PC-9 (cell line): ENCODE measurements around the gene HHAT. TPM values are rescaled to one million over a fixed set of nuclear protein-coding genes. Genes with fewer than 3 reads are reported as not detected.
A peak's percentile ranks its signal among the peaks of the same experiment; 100 is the strongest.

Experiments
- BruUV-seq: library from RNA; stranded (reverse); fragments of 400-500 nt; replicated peaks from 2 replicates; lab custom pipeline; 2021; lab: Mats Ljungman, UMichigan
- CTCF ChIA-PET: fragments of 300-600 bp; sonication (Branson Sonifier 250); formaldehyde crosslinking; loops from one replicate; lab custom pipeline; 2022; ENCODE audit warnings: antibody characterized with exemption; lab: Charles Lee
- POLR2A ChIA-PET: fragments of 300-600 bp; sonication (Branson Sonifier 250); formaldehyde crosslinking; loops from one replicate; lab custom pipeline; 2022; ENCODE audit warnings: antibody characterized with exemption; ENCODE audit not compliant: unreplicated experiment; lab: Charles Lee
- DNase-seq, 2 experiments: peaks; one replicate each; pipeline versions ENCODE4 v3.0.0 to v3.0.0-alpha.2; 2015 to 2022; ENCODE audit warnings: mixed read lengths in 1 of 2
- H2AFZ ChIP-seq: fragments of 200-600 bp; sonication (generic); 2 replicates; pipeline ENCODE4 v1.8.1; 2017; ENCODE audit warnings: antibody characterized with exemption
- H3F3A ChIP-seq: fragments of 200-600 bp; sonication (generic); 2 replicates; pipeline ENCODE4 v1.8.1; 2017; ENCODE audit warnings: antibody characterized with exemption, mild to moderate bottlenecking, low read depth; ENCODE audit not compliant: insufficient read depth
- H3K27ac ChIP-seq: fragments of 200-600 bp; sonication (generic); 2 replicates; pipeline ENCODE4 v1.6.1; 2016; ENCODE audit warnings: mixed run types
- H3K27me3 ChIP-seq: fragments of 200-600 bp; sonication (generic); 2 replicates; pipeline ENCODE4 v1.6.1; 2016; ENCODE audit warnings: low read depth, mixed run types; ENCODE audit not compliant: insufficient read depth
- H3K36me3 ChIP-seq: fragments of 200-600 bp; sonication (generic); 2 replicates; pipeline ENCODE4 v1.6.1; 2016; ENCODE audit warnings: low read depth, mixed run types
- H3K4me1 ChIP-seq: fragments of 200-600 bp; sonication (generic); replicated peaks from 2 replicates; pipeline ENCODE4 v1.6.1; 2016; ENCODE audit warnings: mixed run types; ENCODE audit not compliant: insufficient read depth
- H3K4me2 ChIP-seq: fragments of 200-600 bp; sonication (generic); 2 replicates; pipeline ENCODE4 v1.6.1; 2017; ENCODE audit warnings: mixed run types
- H3K4me3 ChIP-seq: fragments of 200-600 bp; sonication (generic); 2 replicates; pipeline ENCODE4 v1.6.1; 2016; ENCODE audit warnings: mixed run types
- H3K79me2 ChIP-seq: fragments of 200-600 bp; sonication (generic); 2 replicates; pipeline ENCODE4 v1.6.1; 2017; ENCODE audit warnings: low read depth, mixed run types
- H3K9me2 ChIP-seq: fragments of 200-600 bp; sonication (generic); 2 replicates; pipeline ENCODE4 v1.8.1; 2017; ENCODE audit warnings: mild to moderate bottlenecking; ENCODE audit not compliant: insufficient read depth
- H3K9me3 ChIP-seq: fragments of 200-600 bp; sonication (generic); 2 replicates; pipeline ENCODE4 v1.8.1; 2016; ENCODE audit warnings: low read depth; ENCODE audit not compliant: insufficient read depth
- H4K20me1 ChIP-seq: fragments of 200-600 bp; sonication (generic); 2 replicates; pipeline ENCODE4 v1.8.1; 2017; ENCODE audit not compliant: insufficient read depth
- EZH2 ChIP-seq: fragments of 200-600 bp; sonication (generic); IDR thresholded peaks from 2 replicates; pipeline ENCODE4 v1.8.0; 2017; ENCODE audit warnings: antibody characterized with exemption, low read depth
- intact Hi-C: fragments of 100-400 bp; cut with micrococcal nuclease; formaldehyde crosslinking; loops from one replicate; pipeline ENCODE4 v1.10.0; 2022; ENCODE audit not compliant: unreplicated experiment
- total RNA-seq: library from RNA; stranded (reverse); gene quantifications from 2 replicates; pipeline ENCODE4 v1.2.3, GENCODE V29; 2021
- TF ChIP-seq, protein P1 (sequence below): fragments of 200-600 bp; sonication (generic); conservative IDR thresholded peaks from 2 replicates; pipeline ENCODE4 v1.6.1; 2017; ENCODE audit warnings: mixed run types, antibody characterized with exemption, mild to moderate bottlenecking, moderate library complexity

The HHAT gene
- total RNA-seq, 1 experiment from 2014 or later = 5.3 TPM

DNA sequence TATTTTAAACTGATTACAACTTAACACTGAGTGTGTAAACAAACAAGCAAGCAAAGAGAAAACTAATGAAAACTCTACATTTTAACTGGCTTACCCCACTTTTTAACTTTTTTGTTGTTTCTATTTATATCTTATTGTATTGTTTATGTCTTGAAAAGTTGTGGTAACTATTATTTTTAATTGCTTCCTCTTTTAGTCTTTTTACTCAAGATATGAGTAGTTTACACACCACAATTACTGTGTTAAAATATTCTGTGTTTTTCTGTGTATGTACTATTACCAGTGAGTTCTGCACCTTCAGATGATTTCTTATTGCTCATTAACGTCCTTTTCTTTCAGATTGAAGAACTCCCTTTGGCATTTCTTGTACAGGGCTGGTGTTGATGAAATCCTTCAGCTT lies 4.7 kb upstream of the HHAT start:
- CTCF ChIA-PET = no interaction called here
- H3K9me2 ChIP-seq = no peaks in the 10 kb centered on the region
- DNase-seq = no peak
- H3K4me1 ChIP-seq = 0 out of 2 replicates have a peak, but pooled peaks cover 3% of the 10 kb centered on the region
- no peak overlapping the region for H2AFZ ChIP-seq
- TF ChIP-seq EZH2 = no peak
- TF ChIP-seq, protein P1, sequence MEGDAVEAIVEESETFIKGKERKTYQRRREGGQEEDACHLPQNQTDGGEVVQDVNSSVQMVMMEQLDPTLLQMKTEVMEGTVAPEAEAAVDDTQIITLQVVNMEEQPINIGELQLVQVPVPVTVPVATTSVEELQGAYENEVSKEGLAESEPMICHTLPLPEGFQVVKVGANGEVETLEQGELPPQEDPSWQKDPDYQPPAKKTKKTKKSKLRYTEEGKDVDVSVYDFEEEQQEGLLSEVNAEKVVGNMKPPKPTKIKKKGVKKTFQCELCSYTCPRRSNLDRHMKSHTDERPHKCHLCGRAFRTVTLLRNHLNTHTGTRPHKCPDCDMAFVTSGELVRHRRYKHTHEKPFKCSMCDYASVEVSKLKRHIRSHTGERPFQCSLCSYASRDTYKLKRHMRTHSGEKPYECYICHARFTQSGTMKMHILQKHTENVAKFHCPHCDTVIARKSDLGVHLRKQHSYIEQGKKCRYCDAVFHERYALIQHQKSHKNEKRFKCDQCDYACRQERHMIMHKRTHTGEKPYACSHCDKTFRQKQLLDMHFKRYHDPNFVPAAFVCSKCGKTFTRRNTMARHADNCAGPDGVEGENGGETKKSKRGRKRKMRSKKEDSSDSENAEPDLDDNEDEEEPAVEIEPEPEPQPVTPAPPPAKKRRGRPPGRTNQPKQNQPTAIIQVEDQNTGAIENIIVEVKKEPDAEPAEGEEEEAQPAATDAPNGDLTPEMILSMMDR = no peak
- no peak overlapping the region for H3K4me2 ChIP-seq
- H3K9me3 ChIP-seq = no peaks in the 10 kb centered on the region
- no peak overlapping the region for H3K27ac ChIP-seq
- H3K36me3 ChIP-seq = no peaks in the 10 kb centered on the region
- POLR2A ChIA-PET = no interaction called here
- no TSS peak for BruUV-seq
- H4K20me1 ChIP-seq = no peaks in the 10 kb centered on the region
- H3F3A ChIP-seq = peaks cover 6% of the 10 kb centered on the region; the same call in 1 of the 2 replicates
- no peak overlapping the region for H3K4me3 ChIP-seq
- H3K79me2 ChIP-seq = no peaks in the 10 kb centered on the region
- H3K27me3 ChIP-seq = no peaks in the 10 kb centered on the region
- intact Hi-C loops = no loop called here

DNA sequence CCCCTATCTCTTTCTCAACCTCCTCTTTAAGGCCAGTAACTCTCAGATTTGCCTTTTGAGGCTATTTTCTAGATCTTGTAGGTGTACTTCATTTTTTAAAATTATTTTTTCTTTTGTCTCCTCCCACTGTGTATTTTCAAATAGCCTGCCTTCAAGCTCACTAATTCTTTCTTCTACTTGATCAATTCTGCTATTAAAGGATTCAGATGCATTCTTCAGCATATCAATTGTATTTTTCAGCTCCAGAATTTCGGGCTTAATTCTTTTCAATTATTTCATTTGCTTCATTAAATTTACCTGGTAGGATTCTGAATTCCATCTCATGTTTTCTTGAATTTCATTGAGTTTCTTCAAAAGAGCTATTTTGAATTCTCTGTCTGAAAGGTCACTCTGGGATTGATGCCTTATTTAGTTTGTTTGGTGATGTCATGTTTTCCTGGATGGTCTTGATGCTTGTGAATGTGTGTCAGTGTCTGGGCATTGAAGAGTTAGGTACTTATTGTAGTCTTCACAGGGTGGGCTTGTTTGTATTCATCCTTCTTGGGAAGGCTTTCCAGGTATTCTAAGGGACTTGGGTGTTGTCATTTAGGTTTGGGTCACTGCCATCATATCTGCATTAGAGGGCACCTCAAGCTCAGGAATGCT lies 3.6 kb upstream of the HHAT start:
- no peaks in the 10 kb centered on the region for H3K9me3 ChIP-seq
- no TSS peak for BruUV-seq
- peaks cover 8% of the 10 kb centered on the region; the same call in 1 of the 2 replicates for H3K4me1 ChIP-seq
- no peak overlapping the region for H3K27ac ChIP-seq
- H3K9me2 ChIP-seq = no peaks in the 10 kb centered on the region
- CTCF ChIA-PET = no interaction called here
- H3K4me2 ChIP-seq = no peak overlapping the region
- no peaks in the 10 kb centered on the region for H4K20me1 ChIP-seq
- intact Hi-C loops = no loop called here
- H3F3A ChIP-seq = peaks cover 17% of the 10 kb centered on the region; the same call in 1 of the 2 replicates
- POLR2A ChIA-PET = no interaction called here
- no peak overlapping the region for H2AFZ ChIP-seq
- no peaks in the 10 kb centered on the region for H3K36me3 ChIP-seq
- no peaks in the 10 kb centered on the region for H3K27me3 ChIP-seq
- H3K4me3 ChIP-seq = no peak overlapping the region
- H3K79me2 ChIP-seq = no peaks in the 10 kb centered on the region
- no peak for DNase-seq
- TF ChIP-seq EZH2 = no peak
- TF ChIP-seq, protein P1 = no peak

DNA sequence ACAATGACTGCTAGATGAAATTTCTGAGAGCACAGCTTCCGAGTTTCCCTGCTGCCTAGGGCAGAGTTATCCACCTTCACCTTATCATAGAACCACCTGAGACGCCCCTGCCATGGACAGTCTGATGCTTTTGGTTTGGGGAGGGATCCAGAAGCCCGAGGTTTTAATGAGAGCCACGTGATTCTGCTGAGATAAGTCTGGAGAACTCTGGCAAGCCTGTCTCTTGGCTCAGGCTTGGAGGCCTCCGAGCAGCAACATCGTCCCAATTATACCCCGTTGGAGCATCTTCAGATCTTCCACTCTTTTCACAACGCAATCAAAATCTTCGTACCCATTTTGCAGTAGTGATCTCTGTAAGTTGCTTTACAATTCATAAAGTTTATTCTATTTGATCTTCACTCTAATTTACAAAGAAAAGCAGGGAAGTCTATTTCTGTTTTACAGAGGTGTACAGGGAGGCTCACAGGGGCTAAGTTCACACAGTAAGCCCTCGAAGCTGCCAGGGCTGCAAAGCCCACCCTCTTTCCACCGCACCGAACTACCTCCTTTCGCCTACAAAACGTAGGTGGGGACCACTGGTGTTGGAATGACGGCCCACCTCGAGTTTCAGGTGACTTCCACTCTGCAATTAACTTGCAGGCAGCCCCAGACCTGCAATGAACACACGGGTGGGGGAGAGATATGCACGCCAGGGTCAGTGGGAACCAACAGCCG lies 513 bp upstream of the HHAT start:
- Histone ChIP-seq H2AFZ (peak overlapping the region; percentile 99), H3K4me3 (peak overlapping the region; percentile 95), H3K36me3 (no peaks in the 10 kb centered on the region), H4K20me1 (no peaks in the 10 kb centered on the region), H3K9me2 (no peaks in the 10 kb centered on the region), H3K4me1 (peaks cover 17% of the 10 kb centered on the region; the same call in 1 of the 2 replicates), H3K27ac (no peak overlapping the region), H3K27me3 (no peaks in the 10 kb centered on the region), H3K4me2 (peak overlapping the region; percentile 99), H3K79me2 (no peaks in the 10 kb centered on the region), H3K9me3 (no peaks in the 10 kb centered on the region), H3F3A (peaks cover 17% of the 10 kb centered on the region; the same call in 1 of the 2 replicates)
- no peak for DNase-seq
- POLR2A ChIA-PET = interaction anchor here (0.5 kb wide), 1 partner anchor 932 kb away, joined by 21 read pairs; no protein-coding TSS in a partner anchor
- no TSS peak for BruUV-seq
- CTCF ChIA-PET = no interaction called here
- TF ChIP-seq, protein P1 = no peak
- no peak for TF ChIP-seq EZH2
- intact Hi-C loops = loop anchor here (2.0 kb wide), 2 partner anchors 35 to 39 kb away; no protein-coding TSS in a partner anchor
